CD8-positive, alpha-beta memory T cell (primary cell): ENCODE results near the gene PAGR1. TPM values are rescaled to one million over a fixed set of nuclear protein-coding genes. Genes with fewer than 3 reads are reported as not detected.

Experiments
- CTCF ChIA-PET: fragments of 350-600 bp; sonication (Branson Sonifier 250); formaldehyde crosslinking; loops from one replicate; lab custom pipeline; 2021; ENCODE audit warnings: antibody characterized with exemption; lab: Charles Lee
- POLR2A ChIA-PET: fragments of 350-600 bp; sonication (Branson Sonifier 250); formaldehyde crosslinking; loops from one replicate; lab custom pipeline; 2021; ENCODE audit warnings: antibody characterized with exemption; lab: Charles Lee
- DNase-seq, 5 donors: peaks; one replicate each; pipeline versions ENCODE4 v3.0.0 to v3.0.0-alpha.2; 2020 to 2022; ENCODE audit warnings: mixed read lengths in 1 of 5
- H3K27ac ChIP-seq: one replicate; pipeline ENCODE4 v1.7.0; 2013; ENCODE audit warnings: low read depth, mild to moderate bottlenecking, low read length, moderate library complexity
- H3K27me3 ChIP-seq: 2 replicates; pipeline ENCODE4 v1.7.0; 2013; ENCODE audit warnings: low read length, mild to moderate bottlenecking; ENCODE audit not compliant: insufficient read depth, poor library complexity, severe bottlenecking
- H3K36me3 ChIP-seq: 2 replicates; pipeline ENCODE4 v1.7.0; 2013; ENCODE audit warnings: mild to moderate bottlenecking, low read length, moderate library complexity; ENCODE audit not compliant: insufficient read depth
- H3K4me1 ChIP-seq: 2 replicates; pipeline ENCODE4 v1.7.0; 2013; ENCODE audit warnings: mild to moderate bottlenecking, low read length, moderate library complexity; ENCODE audit not compliant: insufficient read depth
- H3K4me3 ChIP-seq: 2 replicates; pipeline ENCODE4 v1.7.0; 2013; ENCODE audit warnings: mild to moderate bottlenecking, low read length
- H3K9me3 ChIP-seq: 2 replicates; pipeline ENCODE4 v1.7.0; 2013; ENCODE audit warnings: mild to moderate bottlenecking, low read length
- H3K27ac Mint-ChIP-seq, 8 donors: one replicate each; pipeline ENCODE4 v1.8.0; 2020 to 2021; ENCODE audit warnings: mixed read lengths in 8 of 8, mild to moderate bottlenecking in 6 of 8, inconsistent platforms in 3 of 8, moderate library complexity in 3 of 8
- H3K27me3 Mint-ChIP-seq, 2 donors: one replicate each; pipeline ENCODE4 v1.8.0; 2020 to 2021; ENCODE audit warnings: mixed read lengths in 2 of 2, mild to moderate bottlenecking in 1 of 2, moderate library complexity in 1 of 2
- H3K36me3 Mint-ChIP-seq, 3 donors: one replicate each; pipeline ENCODE4 v1.8.0; 2020 to 2021; ENCODE audit warnings: mixed read lengths in 3 of 3, inconsistent platforms in 1 of 3, mild to moderate bottlenecking in 1 of 3
- H3K4me1 Mint-ChIP-seq, 3 donors: one replicate each; pipeline ENCODE4 v1.8.0; 2020 to 2021; ENCODE audit warnings: mixed read lengths in 3 of 3, inconsistent platforms in 1 of 3, mild to moderate bottlenecking in 1 of 3
- H3K4me3 Mint-ChIP-seq, 7 donors: one replicate each; pipeline ENCODE4 v1.8.0; 2020 to 2021; ENCODE audit warnings: mixed read lengths in 7 of 7, mild to moderate bottlenecking in 6 of 7, moderate library complexity in 4 of 7, inconsistent platforms in 2 of 7
- H3K9me3 Mint-ChIP-seq, 5 donors: one replicate each; pipeline ENCODE4 v1.8.0; 2020 to 2022; ENCODE audit warnings: mixed read lengths in 5 of 5, mild to moderate bottlenecking in 3 of 5, moderate library complexity in 2 of 5, inconsistent platforms in 1 of 5
- polyA plus RNA-seq: library from polyadenylated mRNA; unstranded; fragments of 300-500 nt; fragmentation: Illumina TruSeq; gene quantifications from one replicate; pipeline ENCODE4 v1.2.3, GENCODE V29; 2021
- total RNA-seq, 2 experiments: library from RNA; stranded (reverse); gene quantifications; one replicate each; pipeline ENCODE4 v1.2.3, GENCODE V29; 2021

The PAGR1 gene
- total and polyA plus RNA-seq, 3 experiments from 2014 or later = 41.9 to 53.1 (median 44.3) TPM

DNA sequence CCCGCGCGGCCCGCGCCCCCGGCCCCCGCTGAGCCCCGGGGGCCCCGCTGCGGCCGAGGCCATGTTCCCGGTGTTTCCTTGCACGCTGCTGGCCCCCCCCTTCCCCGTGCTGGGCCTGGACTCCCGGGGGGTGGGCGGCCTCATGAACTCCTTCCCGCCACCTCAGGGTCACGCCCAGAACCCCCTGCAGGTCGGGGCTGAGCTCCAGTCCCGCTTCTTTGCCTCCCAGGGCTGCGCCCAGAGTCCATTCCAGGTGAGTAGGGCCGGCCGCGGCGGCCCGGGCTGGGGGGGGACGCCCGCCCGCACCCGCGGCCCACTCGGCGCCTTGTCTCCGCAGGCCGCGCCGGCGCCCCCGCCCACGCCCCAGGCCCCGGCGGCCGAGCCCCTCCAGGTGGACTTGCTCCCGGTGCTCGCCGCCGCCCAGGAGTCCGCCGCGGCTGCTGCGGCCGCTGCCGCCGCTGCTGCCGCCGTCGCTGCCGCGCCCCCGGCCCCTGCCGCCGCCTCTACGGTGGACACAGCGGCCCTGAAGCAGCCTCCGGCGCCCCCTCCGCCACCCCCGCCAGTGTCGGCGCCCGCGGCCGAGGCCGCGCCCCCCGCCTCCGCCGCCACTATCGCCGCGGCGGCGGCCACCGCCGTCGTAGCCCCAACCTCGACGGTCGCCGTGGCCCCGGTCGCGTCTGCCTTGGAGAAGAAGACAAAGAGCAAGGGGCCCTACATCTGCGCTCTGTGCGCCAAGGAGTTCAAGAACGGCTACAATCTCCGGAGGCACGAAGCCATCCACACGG, 9.1 kb upstream of the PAGR1 start:
- H3K36me3 Mint-ChIP-seq = peaks cover 3 to 42% (median 4%) of the 10 kb centered on the region in 3 donors
- peak overlapping the region; percentile 79 for H3K27ac ChIP-seq
- H3K36me3 ChIP-seq = peaks cover 5% of the 10 kb centered on the region
- peaks cover 50 to 60% (median 58%) of the 10 kb centered on the region in 3 donors for H3K4me1 Mint-ChIP-seq
- H3K4me3 ChIP-seq = peak overlapping the region; percentile 71
- CTCF ChIA-PET = interaction anchor here (0.6 to 5.0 kb wide), 16 partner anchors 8 to 132 kb away, joined by 3 to 92 read pairs (median 8); partner anchors contain the start of genes KIF22, MVP and PAGR1
- H3K27me3 Mint-ChIP-seq = peaks cover 0 to 5% of the 10 kb centered on the region in 2 donors
- peaks cover 44% of the 10 kb centered on the region for H3K4me1 ChIP-seq
- H3K4me3 Mint-ChIP-seq = peak overlapping the region; percentile 88 to 96 (median 93)
- H3K27ac Mint-ChIP-seq = peak overlapping the region; percentile 65 to 100 (median 99)
- peaks cover 0 to 2% (median 0%) of the 10 kb centered on the region in 5 donors for H3K9me3 Mint-ChIP-seq
- DNase-seq = peak in 4 of 5 donors; percentile 37 to 70 (median 45)
- H3K9me3 ChIP-seq = no peaks in the 10 kb centered on the region
- H3K27me3 ChIP-seq = no peaks in the 10 kb centered on the region
- POLR2A ChIA-PET = interaction anchor here (0.5 to 4.1 kb wide), 14 partner anchors 10 to 285 kb away, joined by 3 to 59 read pairs (median 6); partner anchors contain the start of genes ALDOA, ASPHD1, C16orf54 and KIF22

DNA sequence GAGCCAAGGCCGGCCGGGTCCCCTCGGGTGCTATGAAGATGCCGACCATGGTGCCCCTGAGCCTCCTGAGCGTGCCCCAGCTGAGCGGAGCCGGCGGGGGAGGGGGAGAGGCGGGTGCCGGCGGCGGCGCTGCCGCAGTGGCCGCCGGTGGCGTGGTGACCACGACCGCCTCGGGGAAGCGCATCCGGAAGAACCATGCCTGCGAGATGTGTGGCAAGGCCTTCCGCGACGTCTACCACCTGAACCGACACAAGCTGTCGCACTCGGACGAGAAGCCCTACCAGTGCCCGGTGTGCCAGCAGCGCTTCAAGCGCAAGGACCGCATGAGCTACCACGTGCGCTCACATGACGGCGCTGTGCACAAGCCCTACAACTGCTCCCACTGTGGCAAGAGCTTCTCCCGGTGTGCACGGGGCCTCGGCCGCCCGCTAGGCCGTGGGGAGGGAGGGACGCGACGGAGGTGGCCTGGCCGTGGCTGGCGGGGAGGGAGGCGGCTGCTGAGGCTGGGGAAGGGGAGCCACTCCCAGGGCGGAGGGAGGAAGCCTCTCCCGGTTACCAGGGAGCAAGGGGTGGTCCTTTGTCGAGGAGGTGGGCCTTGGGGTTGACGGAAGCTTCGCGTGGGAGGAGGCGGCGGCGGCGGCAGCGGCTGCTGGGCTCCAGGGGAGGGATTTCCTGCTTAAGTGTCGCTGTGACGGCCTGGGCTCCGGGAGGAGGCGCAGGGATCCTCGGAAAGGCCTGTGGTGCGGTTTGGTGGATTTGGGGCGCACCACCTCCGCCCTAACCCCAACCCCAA, 8.3 kb upstream of the PAGR1 start:
- Mint-ChIP-seq H3K36me3 (peaks cover 3 to 37% (median 4%) of the 10 kb centered on the region in 3 donors), H3K4me1 (peaks cover 50 to 67% (median 58%) of the 10 kb centered on the region in 3 donors)

DNA sequence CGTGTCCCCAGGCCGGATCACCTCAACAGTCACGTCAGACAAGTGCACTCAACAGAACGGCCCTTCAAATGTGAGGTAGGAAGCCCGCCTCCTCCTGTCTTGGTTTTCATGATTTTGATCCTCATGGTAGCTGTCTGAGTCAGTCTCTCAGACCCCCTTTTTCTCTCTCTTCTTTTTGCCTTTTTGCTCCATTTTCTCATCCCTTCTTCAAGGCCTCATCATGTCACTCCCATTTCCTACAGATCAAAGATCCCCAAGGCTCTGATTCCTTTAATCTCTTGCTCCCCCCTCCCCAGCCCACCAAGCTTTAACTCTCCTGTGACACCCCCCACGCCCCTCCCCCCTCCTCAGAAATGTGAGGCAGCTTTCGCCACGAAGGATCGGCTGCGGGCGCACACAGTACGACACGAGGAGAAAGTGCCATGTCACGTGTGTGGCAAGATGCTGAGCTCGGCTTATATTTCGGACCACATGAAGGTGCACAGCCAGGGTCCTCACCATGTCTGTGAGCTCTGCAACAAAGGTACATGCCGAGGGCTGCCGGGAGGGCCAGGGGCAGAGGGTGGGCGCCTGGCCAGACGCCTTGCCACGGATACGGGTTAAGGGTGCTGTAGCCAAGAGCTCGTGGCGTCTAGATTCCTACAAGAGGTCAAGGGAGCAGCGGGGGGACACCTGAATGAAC, 7.6 kb upstream of the PAGR1 start:
- Mint-ChIP-seq H3K9me3 (peaks cover 0 to 2% (median 0%) of the 10 kb centered on the region in 5 donors), H3K27ac (peak overlapping the region; percentile 93 to 100 (median 100)), H3K36me3 (peaks cover 3 to 32% (median 4%) of the 10 kb centered on the region in 3 donors), H3K4me3 (peak overlapping the region; percentile 88 to 96 (median 93)), H3K4me1 (peaks cover 52 to 71% (median 58%) of the 10 kb centered on the region in 3 donors), H3K27me3 (peaks cover 0 to 5% of the 10 kb centered on the region in 2 donors)
- peak overlapping the region; percentile 71 for H3K4me3 ChIP-seq
- CTCF ChIA-PET = interaction anchor here (0.9 to 5.0 kb wide), 21 partner anchors 10 to 210 kb away, joined by 3 to 92 read pairs (median 4); partner anchors contain the start of genes KIF22, MVP and PAGR1
- peak in 2 of 5 donors; percentile 36 to 58 for DNase-seq
- H3K27me3 ChIP-seq = no peaks in the 10 kb centered on the region
- H3K9me3 ChIP-seq = no peaks in the 10 kb centered on the region
- peak overlapping the region; percentile 79 for H3K27ac ChIP-seq
- peaks cover 5% of the 10 kb centered on the region for H3K36me3 ChIP-seq
- H3K4me1 ChIP-seq = peaks cover 50% of the 10 kb centered on the region
- POLR2A ChIA-PET = interaction anchor here (0.6 to 4.1 kb wide), 18 partner anchors 8 to 1318 kb away, joined by 3 to 59 read pairs (median 5); partner anchors contain the start of genes ALDOA, C16orf54, KIF22 and MVP

More for the DNA sequence above, 8.3 kb upstream of the PAGR1 start:
- Mint-ChIP-seq H3K9me3 (peaks cover 0 to 2% (median 0%) of the 10 kb centered on the region in 5 donors), H3K4me3 (peak overlapping the region; percentile 88 to 96 (median 93)), H3K27ac (peak overlapping the region; percentile 93 to 100 (median 100)), H3K27me3 (peaks cover 0 to 5% of the 10 kb centered on the region in 2 donors)
- no peaks in the 10 kb centered on the region for H3K27me3 ChIP-seq
- peak overlapping the region; percentile 71 for H3K4me3 ChIP-seq
- CTCF ChIA-PET = interaction anchor here (0.6 to 5.0 kb wide), 23 partner anchors 9 to 211 kb away, joined by 3 to 92 read pairs (median 4); partner anchors contain the start of genes KIF22, MVP and PAGR1
- peak; percentile 81 to 93 (median 92) for DNase-seq
- POLR2A ChIA-PET = interaction anchor here (0.5 to 4.1 kb wide), 20 partner anchors 9 to 1317 kb away, joined by 3 to 59 read pairs (median 5); partner anchors contain the start of genes ALDOA, ASPHD1, C16orf54 and KIF22
- H3K4me1 ChIP-seq = peaks cover 48% of the 10 kb centered on the region
- H3K27ac ChIP-seq = peak overlapping the region; percentile 79
- peaks cover 5% of the 10 kb centered on the region for H3K36me3 ChIP-seq
- no peaks in the 10 kb centered on the region for H3K9me3 ChIP-seq

- peak overlapping the region; percentile 93 to 100 (median 100) for H3K27ac Mint-ChIP-seq
- Histone ChIP-seq H3K27ac (peak overlapping the region; percentile 79), H3K36me3 (peaks cover 5% of the 10 kb centered on the region), H3K9me3 (no peaks in the 10 kb centered on the region), H3K4me3 (peak overlapping the region; percentile 71), H3K27me3 (no peaks in the 10 kb centered on the region), H3K4me1 (peaks cover 46% of the 10 kb centered on the region)
- peak in 1 of 5 donors; percentile 53 for DNase-seq
- H3K9me3 Mint-ChIP-seq = peaks cover 0 to 2% (median 0%) of the 10 kb centered on the region in 5 donors
- H3K4me3 Mint-ChIP-seq = peak overlapping the region; percentile 88 to 96 (median 93)
- peaks cover 46 to 68% (median 49%) of the 10 kb centered on the region in 3 donors for H3K4me1 Mint-ChIP-seq
- peaks cover 0 to 5% of the 10 kb centered on the region in 2 donors for H3K27me3 Mint-ChIP-seq
- CTCF ChIA-PET = interaction anchor here (1.1 to 5.0 kb wide), 10 partner anchors 10 to 108 kb away, joined by 4 to 92 read pairs (median 12); partner anchors contain the start of genes MVP and PAGR1
- peaks cover 3 to 31% (median 4%) of the 10 kb centered on the region in 3 donors for H3K36me3 Mint-ChIP-seq
- POLR2A ChIA-PET = interaction anchor here (0.6 to 4.1 kb wide), 9 partner anchors 7 to 214 kb away, joined by 3 to 59 read pairs (median 5); partner anchors contain the start of genes KIF22, MVP and PAGR1
Observed at GRCh38 chr16:29809031-29809747, 6.8 kb upstream of the PAGR1 start.

DNA sequence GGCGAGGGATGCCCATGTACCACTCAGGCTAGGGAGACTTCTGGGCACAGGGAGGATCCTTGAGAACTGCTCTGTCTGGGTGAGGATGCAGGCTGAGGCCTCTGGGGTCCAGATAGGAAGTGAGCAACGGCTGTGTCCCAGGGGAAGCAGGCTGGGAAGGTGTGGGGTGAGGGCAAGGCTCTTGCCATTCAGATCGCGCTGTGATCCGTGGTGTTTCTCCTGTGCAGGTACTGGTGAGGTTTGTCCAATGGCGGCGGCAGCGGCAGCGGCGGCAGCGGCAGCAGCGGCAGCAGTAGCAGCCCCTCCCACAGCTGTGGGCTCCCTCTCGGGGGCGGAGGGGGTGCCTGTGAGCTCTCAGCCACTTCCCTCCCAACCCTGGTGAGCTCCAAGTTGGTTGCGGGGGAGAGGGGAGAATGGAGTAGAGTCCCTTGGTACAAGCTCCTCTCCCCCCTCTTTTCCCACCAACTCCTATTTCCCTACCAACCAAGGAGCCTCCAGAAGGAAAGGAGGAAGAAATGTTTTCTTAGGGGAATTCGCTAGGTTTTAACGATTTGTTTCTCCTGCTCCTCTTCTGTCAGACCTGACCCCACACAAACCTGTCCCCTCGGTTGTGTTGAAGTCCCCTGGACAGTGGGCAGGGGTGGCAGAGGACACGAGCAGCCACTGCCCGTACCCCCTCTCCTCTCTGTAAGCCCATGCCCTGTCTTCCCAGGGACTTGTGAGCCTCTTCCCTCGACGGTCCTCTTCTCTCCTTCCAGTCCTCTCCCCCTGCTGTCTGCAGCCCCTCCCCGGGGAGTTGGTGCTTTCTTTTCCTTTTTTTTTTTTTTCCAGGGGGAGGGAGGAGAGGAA, 5.9 kb upstream of the PAGR1 start:
- Histone ChIP-seq H3K36me3 (peaks cover 5% of the 10 kb centered on the region), H3K27ac (peak overlapping the region; percentile 79), H3K9me3 (no peaks in the 10 kb centered on the region), H3K27me3 (no peaks in the 10 kb centered on the region), H3K4me3 (peak overlapping the region; percentile 71), H3K4me1 (peaks cover 45% of the 10 kb centered on the region)
- Mint-ChIP-seq H3K9me3 (peaks cover 0 to 2% (median 0%) of the 10 kb centered on the region in 5 donors), H3K36me3 (peaks cover 3 to 31% (median 4%) of the 10 kb centered on the region in 3 donors), H3K4me1 (peaks cover 46 to 67% (median 48%) of the 10 kb centered on the region in 3 donors), H3K4me3 (peak overlapping the region; percentile 86 to 96 (median 93)), H3K27me3 (peaks cover 0 to 5% of the 10 kb centered on the region in 2 donors), H3K27ac (peak overlapping the region; percentile 89 to 99 (median 97))
- DNase-seq = peak; percentile 53 to 84 (median 68)
- POLR2A ChIA-PET = interaction anchor here (0.6 to 2.0 kb wide), 6 partner anchors 11 to 203 kb away, joined by 3 to 10 read pairs (median 5); partner anchors contain the start of gene MVP
- CTCF ChIA-PET = interaction anchor here (1.1 to 5.0 kb wide), 3 partner anchors 9 to 109 kb away, joined by 7 to 92 read pairs (median 11); partner anchors contain the start of genes MVP and PAGR1
